PC-9 (cell line): ENCODE data around the gene CLTCL1.

Source experiments
- CTCF ChIP-seq: fragments of 200-600 bp; sonication (generic); conservative IDR thresholded peaks from 2 replicates; pipeline ENCODE4 v1.6.1; 2017; ENCODE audit warnings: mixed run types, antibody characterized with exemption, mild to moderate bottlenecking, moderate library complexity
- EZH2 ChIP-seq: fragments of 200-600 bp; sonication (generic); IDR thresholded peaks from 2 replicates; pipeline ENCODE4 v1.8.0; 2017; ENCODE audit warnings: antibody characterized with exemption, low read depth

- TF ChIP-seq CTCF (no peak), EZH2 (no peak)
Measured at GRCh38 chr22:19177164-19178064, 114.1 kb downstream of the CLTCL1 start.
